HG03520 (cell line): ENCODE data around the gene CSF1.
"Not testable (repeated sequence)": the region's sequence is repeated elsewhere in the genome, so short reads cannot be mapped to it uniquely, and the experiment has no call there.

Source experiments
- ATAC-seq: cut with Tn5 transposase; IDR thresholded peaks from one replicate; pipeline ENCODE4 v1.9.1; 2021; ENCODE audit warnings: mild to moderate bottlenecking, moderate library complexity; ENCODE audit not compliant: unreplicated experiment

The CSF1 gene

GRCh38 chr1:109910123-109910962, at the start of gene CSF1:
Gene CSF1, plus strand, starts transcription at chr1:109910849. Its CDS starts 175 bp downstream, at chr1:109911024.
- no peak for ATAC-seq

- not testable (repeated sequence) for ATAC-seq
Measured at GRCh38 chr1:109861616-109862015, 49.0 kb upstream of the CSF1 start.

- no peak for ATAC-seq
Measured at GRCh38 chr1:109863667-109864046, 47.0 kb upstream of the CSF1 start.

DNA sequence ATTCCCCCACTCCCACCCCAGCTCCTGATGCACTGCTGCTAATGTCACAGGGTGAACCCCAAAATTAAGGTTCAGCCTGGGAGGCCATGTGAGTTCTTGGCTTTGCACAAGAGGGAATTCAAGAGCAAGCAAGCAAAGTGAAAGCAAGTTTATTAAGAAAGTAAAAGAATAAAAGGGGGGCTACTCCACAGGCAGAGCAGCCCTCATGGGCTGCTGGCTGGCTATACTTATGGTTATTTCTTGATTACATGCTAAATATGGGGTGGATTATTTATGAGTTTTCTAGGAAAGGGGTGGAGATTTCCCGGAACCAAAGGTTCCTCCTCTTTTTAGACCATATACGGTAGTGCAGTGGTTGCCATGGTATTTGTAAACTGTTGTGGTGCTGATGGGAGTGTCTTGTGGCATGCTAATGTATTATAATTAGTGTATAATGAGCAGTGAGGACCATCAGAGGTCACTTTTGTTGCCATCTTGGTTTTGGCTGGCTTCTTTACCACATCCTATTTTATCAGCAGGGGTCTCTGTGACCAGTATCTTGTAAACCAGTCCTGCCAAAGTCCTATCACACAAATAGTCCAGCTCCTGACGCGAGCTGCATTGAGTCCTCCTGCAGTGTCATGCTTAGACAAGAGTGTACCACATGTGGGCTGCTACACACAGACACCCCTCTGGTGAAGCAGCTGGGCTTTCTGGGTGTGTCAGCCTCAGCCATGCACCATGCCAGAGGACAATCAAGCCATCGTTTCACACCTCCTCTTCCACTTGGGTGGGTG, 46.4 kb upstream of the CSF1 start:
- ATAC-seq: no peak

GRCh38 chr1:109864930-109865612, 45.6 kb upstream of the CSF1 start:
- ATAC-seq: no peak

GRCh38 chr1:109866071-109866470, 44.6 kb upstream of the CSF1 start:
- ATAC-seq: no peak

GRCh38 chr1:109873278-109874175, 37.1 kb upstream of the CSF1 start:
- no peak for ATAC-seq

DNA sequence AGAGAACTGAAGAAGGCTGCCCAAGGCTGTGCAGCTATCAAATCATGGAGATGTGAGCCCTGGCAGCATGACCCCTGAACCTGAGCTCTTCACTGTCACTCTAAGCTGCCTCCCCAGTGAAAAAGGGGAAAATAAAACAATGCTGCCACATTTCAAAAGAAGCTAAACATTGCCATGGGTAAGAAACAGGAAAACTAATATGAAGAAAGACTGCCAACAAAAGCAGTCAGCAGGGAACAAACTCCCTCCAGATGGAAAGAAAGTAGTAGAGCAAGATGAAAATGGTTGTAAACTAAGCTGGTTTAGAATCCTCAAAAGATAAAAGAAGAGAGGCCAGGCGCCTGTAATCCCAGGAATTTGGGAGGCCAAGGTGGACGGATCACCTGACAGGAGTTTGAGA, 36.2 kb upstream of the CSF1 start:
- ATAC-seq: no peak

- ATAC-seq: no peak
Measured at GRCh38 chr1:109875874-109876273, 34.8 kb upstream of the CSF1 start.

GRCh38 chr1:109876617-109877316, 33.9 kb upstream of the CSF1 start:
- no peak for ATAC-seq

DNA sequence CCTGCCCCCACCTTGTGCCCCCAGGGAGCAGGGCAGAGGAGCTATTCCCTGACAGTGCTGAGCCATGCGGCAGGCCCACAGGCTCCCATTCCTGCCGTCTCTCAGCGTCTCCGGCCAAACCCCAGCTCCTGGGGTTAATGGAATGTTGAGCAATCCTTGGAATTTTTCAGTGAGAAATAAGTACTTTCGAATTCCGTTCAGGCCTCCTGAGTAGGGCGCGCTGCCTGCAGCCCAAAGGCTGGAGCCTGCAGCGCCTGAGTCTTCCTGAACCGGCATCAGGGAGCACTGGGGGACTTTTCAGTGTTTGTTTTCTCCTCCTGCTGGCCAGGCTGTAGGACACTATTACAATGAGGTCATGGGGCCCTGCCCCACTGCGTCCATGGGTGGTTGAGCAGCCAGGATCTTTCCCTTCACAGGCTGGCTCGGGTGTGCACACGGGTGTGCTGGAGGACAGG, 33.3 kb upstream of the CSF1 start:
- ATAC-seq: no peak

DNA sequence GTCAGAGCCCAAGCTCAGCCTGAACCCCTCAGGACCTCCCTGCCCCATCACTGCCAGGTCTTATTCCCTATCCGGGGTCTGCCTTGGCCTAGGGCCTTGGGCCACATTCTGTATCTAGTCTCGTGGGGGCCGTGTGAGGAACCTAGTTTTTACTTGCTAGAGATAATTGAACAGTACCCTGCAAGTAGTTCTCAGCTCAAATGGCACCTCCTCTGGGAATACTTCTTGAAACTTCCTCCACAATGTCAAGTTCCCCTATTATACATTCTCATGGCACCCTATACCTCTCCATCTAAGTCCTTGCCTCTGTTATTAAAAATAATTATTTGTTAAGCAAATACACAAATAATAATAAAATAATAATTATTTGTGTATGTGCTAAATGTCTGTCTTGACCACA, 32.9 kb upstream of the CSF1 start:
- ATAC-seq: no peak

GRCh38 chr1:109878531-109879104, 32.0 kb upstream of the CSF1 start:
- ATAC-seq: no peak

- not testable (repeated sequence) for ATAC-seq
Measured at GRCh38 chr1:109879371-109879770, 31.3 kb upstream of the CSF1 start.

- no peak for ATAC-seq
Measured at GRCh38 chr1:109879881-109880525, 30.6 kb upstream of the CSF1 start.

- no peak for ATAC-seq
Measured at GRCh38 chr1:109880971-109881894, 29.4 kb upstream of the CSF1 start.

GRCh38 chr1:109881906-109882287, 28.8 kb upstream of the CSF1 start:
- ATAC-seq: no peak
